GM19397 (cell line): ENCODE measurements around the gene MBP.
A peak's percentile ranks its signal among the peaks of the same experiment; 100 is the strongest.

Experiments used
- ATAC-seq: cut with Tn5 transposase; IDR thresholded peaks from one replicate; pipeline ENCODE4 v1.9.1; 2021; ENCODE audit warnings: mild to moderate bottlenecking, moderate library complexity; ENCODE audit not compliant: unreplicated experiment

MBP gene

DNA sequence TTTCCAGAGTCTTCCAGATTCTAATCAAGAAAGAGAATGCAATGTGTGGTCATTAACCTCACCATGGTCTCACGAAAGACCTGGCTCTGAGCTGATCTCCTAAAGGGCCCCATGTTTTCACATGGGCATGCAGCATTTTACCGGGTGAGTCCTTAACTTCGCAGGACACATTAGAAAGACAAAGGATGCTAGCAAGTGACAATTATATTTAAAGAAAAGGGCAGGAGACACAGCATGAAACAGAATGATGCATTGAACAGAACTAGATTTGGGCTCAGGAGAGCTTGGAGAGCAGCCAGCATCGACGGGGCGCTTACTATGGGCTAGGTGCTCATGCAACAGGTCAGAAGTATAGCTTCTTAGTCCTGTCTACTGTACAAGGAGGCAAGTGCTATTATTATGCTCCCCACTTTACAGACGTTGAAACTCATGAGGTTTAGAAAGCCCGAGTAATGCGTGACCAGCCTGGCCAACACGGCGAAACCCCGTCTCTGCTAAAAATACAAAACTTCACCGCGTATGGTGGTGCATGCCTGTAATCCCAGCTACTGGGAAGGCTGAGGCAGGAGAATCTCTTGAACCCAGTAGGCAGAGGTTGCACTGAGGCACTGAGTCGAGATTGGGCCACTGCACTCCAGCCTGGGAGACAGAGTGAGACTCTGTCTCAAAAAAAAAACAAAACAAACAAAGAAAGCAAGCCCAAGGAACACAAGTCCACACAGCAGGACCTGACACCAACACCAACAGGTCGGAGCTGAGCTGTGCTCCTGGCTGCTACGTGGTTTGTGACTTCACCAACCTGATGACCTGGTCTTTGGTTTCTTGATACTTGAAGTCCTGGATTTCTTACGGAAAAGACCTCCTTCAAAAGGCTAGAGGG is 16.1 kb downstream of the MBP start:
- ATAC-seq: no peak

DNA sequence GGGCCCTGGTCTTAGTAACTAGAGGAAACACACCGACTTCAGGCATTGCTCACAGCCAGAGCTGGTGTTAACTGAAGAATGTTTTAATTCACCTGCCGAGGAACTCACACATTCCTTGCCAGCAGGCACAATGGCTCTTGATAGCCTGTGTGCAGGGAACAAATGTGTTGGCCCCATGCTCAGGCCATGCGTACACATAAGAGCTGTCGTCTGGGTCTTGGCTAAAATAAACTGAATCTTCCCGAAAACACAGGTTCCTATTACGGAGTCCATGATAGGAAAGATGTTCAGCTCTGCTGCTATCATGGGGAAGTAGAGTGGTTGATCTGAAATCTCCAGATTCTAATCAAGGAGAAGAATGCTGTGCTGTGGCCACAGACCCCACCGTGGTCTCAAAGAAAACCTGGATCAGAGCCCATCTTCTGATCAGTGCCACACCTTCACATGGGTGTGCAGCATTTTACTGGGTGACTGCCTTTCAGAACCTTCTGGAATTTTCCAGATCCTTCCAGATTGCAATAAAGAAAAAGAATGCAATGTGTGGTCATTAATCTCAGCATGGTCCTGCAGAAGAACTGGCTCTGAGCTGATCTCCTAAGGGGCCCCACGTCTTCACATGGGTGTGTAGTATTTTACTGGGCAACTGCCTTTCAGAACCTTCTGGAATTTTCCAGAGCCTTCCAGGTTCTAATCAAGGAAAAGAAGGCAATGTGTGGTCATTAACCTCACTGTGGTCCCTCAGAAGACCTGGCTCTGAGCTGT is 17.2 kb downstream of the MBP start:
- ATAC-seq: peak; percentile 0

DNA sequence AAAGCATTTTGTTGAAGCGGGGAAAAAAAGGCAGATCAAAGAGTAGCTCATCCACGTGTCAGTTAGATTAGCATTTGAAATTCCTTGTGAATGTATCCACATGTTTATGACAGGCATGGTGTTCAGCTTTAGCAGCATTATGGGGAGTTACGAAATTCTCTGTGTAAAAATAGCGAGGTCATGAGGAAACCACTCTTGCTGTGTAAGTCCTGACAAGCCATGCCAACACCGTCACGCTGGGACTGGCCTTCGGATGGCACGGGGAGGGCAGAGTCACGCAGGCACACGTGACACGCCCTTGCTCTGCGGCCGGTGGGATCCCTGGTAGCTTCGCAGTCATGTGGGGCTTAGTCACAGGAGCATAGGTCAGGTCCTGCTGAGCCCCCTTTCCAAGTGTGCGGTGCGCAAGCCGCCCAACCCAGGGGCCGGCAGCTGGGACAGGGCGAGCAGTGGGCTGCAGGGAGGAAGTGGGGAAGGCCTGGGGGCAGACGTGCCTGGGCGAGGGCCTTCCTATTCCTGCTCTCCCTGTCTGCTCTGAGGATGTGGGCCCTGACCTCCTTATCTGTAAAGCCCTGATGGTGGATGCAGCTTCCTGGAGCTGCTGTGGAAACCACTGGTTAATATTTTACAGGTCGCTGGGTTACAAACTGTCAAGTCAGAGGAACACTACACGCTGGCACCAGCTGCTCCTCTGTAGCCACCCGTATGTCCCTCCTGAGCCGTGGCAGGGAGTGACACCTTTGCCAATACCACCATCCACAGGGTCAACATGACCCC is 18.0 kb downstream of the MBP start:
- peak; percentile 91 for ATAC-seq

DNA sequence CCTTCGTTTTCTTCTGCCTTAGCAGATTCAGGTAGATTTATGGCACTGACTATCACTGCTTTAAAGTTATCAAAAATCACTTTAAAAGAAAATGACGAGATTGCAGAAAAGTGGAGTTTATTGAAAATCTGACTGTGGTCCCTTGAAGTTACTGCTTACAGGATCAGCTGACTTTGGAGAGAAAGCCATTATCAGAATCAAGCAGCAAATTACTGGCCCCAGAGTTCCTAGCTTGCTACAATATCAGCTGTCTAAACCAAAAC is 18.5 kb downstream of the MBP start:
- no peak for ATAC-seq

DNA sequence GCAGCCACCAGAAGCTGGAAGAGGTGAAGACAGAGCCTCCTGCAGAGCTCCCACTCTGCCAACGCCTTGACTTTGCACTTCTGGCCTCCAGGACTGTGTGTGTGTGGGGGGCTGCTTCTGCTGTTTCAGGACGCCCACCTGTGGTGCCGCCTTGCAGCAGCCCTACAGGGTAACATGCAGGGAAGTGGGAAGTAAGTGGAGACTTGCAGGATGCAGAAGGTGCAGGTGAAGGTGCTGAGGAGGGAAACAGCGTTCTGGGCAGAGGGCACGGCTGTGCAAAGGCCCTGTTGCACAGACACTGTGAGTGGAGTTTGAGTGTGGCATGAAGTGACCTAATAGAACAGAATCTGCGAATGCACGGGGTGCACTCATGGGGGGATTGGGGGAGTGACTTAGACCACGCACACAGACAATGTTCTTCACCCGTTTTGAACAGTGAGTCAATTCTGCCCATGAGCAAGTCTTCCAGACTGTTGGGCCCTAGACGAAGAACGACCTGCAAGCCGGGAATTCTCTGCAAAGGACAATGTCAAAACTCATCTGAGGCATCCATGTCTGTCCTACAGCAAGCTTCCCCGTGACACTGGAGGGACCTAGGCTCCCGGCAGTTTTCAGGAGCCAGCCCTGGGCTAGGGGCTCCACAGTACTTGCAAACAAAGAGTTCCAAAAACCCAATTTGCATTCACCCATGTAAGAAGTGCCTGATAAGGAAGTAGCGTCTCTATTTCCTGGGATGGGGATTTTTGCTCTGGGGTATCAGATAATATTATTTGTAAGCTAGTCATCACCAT is 19.0 kb downstream of the MBP start:
- no peak for ATAC-seq

DNA sequence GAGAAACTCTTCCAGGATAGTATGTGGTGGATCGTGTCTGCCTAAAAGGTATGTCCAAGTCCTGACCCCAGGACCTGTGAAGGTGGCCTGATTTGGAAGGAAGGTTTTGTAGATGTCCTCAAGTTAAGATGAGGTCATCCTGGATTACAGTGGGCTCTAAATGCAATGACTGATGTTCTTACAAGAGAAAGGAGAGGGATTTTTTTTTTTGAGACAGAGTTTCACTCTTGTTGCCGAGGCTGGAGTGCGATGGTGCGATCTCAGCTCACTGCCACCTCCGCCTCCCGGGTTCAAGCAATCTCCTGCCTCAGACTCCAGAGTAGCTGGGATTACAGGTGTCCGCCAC is 19.9 kb downstream of the MBP start:
- ATAC-seq: no peak

DNA sequence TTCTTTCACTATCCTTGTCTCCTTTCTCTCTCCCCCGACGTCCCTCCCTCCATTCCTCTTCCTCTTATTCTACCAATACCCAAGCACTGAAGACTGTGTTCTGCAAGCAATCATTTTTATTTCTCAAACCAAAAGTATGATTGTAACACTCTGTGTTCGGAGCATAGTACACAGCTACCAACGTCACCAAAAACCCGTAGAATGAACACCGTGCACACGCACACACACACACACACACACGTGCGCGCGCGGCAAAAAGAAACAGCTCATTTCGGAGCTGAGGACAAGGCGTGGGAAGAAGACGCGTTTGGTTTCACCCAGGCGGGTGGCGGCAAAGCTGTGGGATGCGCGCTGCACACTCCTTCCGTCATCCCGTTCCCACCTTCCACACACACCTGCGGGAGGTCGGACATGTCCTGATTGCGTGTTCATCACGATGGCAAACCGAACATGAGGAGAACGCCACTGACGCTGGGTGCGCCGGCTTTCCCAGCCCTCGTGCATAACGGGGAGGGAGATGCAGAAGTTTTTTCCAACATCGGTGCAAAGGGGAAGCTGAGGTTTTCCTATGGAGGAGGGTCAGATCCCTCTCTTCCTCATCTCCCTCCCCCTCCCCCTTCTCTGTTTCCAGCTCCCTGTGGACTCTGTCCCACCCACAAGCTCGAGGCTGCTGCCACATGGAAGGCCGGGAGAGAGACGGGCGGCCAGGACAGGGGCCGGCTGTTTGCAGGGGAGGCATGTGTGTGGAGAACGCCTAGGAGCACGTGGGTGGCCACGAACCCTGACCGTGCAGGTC is 20.4 kb downstream of the MBP start:
- no peak for ATAC-seq

DNA sequence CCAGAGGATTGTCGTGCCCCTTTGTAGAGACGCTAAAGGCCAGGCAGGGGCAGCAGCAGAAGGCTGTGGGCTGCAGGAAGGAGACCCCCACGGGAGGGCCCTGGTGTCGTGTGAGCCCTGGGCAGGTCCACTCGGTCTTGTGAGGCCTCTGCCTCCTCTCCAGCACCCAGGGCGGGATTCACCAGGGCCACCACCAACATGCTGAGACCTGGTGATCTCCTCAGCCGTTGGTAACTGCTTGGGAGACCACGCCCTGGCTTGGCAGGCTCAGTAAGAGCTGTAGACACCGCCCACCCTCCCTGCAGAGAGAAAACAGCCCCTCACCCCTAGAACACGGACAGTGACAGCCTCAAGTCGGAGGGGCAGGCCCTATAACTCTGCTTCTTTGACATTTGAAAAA is 21.1 kb downstream of the MBP start:
- no peak for ATAC-seq

DNA sequence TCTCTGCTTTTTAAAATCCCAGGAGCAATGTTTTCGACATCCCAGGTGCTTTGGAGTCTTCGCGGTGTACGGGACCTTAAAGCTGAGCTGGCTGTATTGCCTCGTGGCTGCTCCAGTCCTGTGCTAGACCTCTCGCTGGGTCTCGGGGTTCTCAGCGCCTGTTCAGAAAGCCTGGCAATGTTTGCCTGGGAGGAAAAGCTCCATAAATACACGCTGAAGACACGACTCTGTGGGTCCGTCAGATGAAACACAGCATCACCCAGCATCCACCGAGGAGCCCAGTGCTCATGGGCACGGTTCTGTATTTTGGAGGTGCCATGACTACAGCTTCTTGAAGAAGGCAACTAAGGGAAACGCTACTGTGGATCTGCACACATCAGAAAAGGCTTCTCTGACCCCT is 21.6 kb downstream of the MBP start:
- ATAC-seq: no peak

DNA sequence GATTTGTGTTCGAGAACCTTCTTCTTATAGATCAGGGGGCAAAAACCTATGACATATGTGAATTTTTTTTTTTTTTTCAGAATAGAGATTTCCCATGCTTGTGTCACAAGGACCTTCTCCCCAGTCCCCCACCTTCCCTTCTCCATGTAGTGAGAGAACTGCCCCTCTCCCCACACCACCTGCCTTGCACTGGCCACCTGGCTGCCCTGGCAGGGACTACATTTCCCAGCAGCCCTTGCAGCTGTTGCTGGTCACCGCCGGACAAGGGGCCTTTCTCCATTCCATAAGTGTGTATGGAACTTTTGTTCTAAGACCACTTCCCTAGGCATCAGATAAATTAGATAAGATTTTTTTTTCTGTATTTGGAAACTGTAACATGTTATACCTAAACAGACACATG is 22.2 kb downstream of the MBP start:
- no peak for ATAC-seq

DNA sequence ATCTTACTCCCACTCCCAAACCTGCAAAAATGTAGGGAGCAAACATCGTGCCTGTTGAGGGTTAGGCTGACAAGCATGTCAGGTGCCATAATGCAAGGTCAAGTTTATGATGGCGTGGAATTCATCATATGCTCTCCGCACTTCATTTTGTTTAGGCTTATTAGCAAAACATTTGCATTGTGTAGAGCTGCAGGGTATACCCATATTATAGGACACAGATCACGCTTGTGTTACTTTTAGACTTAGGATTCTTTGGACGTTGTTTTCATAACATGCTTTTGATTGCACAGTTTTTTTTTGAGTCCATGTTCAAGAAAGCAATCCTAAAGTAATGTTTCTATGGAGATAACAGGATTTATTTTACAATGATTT is 22.9 kb downstream of the MBP start:
- no peak for ATAC-seq

DNA sequence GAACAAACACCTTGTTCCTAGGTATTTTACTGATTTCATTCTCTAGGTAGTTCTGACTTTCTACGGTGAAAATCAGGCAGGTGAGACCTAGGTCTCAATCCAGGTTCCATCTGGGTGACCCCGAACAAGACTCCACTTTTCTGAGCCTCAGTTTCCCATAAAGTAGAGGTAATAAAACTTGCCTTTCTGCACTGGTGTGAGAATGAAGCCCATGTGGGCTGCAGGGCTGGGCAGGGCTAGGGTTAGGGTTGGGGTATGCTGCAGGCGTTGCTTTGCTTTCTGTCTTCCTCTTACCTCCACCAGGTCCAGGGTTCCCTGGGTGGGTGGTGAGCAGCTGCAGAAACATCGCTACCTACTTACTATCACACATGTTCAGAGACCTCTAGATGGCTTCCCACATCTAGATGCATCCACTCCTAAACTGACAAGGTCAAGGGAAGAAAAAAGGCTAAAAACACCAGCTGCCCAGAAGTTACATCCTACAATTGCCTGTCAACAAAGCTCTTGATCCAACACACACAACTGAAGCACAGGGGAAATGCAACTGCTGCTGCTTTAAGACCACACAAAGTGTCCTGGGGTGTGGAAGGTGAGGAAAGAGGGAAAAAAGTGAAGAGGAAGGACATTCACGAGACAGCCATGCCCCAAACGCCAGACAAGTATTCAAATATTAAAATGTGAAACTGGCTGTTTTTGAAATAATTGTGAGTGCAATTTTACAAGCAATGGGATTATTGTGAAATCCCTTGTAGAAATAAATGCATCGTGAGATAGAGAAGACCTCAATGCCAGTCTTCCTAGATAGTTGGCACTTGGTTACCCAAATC is 23.5 kb downstream of the MBP start:
- ATAC-seq: no peak

DNA sequence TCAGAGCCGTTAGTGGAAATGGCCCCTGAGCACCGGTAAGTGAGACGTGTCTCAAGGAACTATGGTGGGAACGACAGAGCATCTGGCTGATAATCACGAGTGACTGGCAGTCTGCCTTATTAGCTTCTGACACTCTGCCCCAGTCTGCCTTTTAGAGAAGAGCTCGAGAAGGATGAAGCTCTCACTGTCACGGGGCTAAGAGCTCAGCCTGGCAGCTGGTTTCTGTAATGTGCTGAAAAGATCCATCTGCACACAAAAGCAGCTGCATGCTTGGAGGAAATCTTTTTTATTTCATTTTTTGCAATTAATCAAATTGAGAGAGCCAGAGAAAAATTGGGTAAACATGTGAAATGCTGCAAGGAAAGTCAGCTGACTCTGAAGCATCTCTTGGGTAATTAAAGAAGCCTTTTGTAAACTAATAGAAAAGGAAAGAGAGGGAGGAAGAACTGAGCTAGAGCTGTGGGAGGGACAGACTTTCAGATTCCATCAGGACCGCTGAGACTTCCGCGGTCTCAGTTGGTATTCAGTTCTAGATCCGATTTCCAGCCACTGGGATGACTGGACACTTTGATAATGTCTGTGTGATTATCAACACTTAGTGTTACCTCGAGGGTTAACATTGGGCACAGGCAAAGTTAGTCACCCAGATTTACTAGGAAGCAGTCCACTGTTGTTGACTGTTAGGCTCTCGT is 24.4 kb downstream of the MBP start:
- peak; percentile 54 for ATAC-seq

DNA sequence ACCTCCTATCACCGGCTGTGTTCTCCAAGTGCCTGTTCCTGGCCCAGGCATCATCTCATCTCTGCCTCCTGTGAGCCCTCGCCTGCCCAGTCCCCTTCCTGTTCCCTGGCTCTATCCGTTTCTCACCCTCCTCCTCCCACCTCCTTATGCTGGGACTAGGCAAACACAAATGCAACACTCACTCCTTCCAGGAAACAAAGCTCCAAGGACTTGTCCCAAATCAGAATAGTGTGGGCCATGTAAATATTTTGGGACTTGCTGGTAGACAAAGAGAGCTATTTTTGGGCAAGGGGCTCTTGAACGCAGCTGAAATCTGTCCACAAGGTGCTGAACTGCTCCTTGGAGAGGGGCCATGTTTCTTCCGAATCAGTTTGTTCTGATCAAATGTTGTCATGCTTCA is 25.3 kb downstream of the MBP start:
- ATAC-seq: no peak

DNA sequence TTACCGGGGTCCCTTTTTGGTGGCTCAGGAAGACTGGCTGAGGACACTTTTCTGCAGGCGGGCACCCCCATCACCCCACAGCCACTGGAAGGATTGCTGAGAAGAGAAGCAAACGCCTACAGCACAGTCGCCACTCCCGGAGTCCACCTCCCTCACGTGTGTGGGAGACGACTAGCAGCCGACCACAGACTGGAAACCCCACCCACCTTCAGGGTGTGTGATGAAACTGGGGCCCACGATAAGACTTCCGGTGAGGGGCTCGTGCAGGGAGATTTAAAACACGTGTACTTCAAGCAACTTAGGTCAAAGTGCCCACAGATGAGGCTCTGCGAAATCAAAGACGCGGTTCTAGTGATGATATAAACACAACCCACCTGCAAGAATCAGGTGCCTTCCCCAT is 26.3 kb downstream of the MBP start:
- no peak for ATAC-seq

DNA sequence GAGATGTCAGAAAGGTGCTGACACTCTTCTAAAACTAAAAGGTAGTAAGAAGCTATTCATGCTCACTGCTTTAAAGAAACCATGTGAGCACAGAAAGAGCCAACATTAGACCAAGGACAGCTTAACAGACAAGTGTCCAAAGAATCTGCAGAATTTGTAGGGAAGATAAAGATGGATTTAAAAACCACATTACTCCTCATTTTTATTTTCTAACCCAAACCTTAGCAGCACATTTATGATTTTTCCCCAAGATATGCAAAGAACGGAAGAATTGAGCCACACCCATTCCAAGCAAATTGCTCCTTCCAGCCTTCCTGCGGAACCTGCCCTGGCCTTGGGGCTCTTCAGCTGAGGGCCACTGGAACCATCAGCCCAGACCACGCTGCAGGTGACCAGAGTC is 26.9 kb downstream of the MBP start:
- no peak for ATAC-seq

DNA sequence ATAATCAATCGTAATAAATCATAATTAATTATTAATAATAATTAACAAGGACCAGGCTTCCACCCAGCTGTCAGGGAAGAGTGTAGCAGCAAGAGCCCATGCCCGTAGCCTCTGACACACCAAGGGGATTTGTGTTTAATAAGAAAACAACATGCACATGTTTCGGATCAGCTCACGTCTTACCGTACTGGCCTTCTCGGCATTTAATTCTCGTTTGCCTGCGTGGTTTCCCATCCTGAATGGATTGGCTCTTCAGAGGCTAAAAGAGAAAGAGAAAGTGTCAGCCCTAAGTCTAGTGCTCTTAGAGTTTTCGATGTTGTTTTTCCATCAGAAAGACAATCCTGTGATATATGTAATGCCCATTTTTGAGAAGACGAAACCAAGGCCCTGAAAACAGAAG is 27.6 kb downstream of the MBP start:
- no peak for ATAC-seq

DNA sequence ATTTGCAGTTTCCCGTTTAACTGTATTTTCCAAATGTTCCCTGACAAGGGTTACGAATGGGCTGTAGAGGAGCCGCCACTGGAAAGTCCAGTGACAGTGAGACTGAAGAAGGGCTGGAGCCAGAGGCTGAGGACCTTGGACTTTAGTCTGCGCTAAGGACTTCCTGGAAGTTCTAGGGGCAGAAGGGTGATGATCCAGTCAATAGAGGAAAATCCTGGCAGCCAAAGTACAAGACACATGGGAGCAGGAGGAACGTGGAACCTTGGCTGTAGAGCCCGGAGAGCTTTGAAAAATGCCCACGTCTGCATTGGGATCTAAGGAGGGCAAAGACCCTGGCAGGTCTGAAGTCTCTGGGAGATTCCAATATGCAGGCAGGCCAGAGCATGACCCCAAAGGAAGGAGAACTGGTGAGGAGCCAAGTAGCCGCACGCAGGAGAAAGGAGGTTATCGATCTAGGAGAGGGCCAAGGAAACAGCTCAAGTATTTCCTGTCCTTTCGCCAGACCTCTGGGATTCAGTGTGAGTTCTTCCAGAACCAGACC is 28.5 kb downstream of the MBP start:
- ATAC-seq: no peak
